ENCODE results near the gene POLR1G. TPM values are rescaled to one million over a fixed set of nuclear protein-coding genes. Genes with fewer than 3 reads are reported as not detected.

The POLR1G gene
- polyA plus RNA-seq, 1 of the 3 experiments (the other 2 are of a cell fraction) = 11.9 TPM

GRCh38 chr19:45413497-45413896 lies 7.1 kb downstream of the POLR1G start:
- 92% methylated on average over 6 of the region's 6 CpGs for WGBS (ENCODE audit: low lambda C conversion rate)
- Histone ChIP-seq H2AFZ (ENCODE audit: low read depth) (no peak overlapping the region), H3K79me2 (ENCODE audit: insufficient read depth) (peaks cover 17% of the 10 kb centered on the region; the same call in 1 of the 2 replicates), H3K4me1 (ENCODE audit: control insufficient read depth in 1 of 2, insufficient read depth in 2 of 2, low read depth in 1 of 2, low read length in 1 of 2) (no peaks in the 10 kb centered on the region), H4K20me1 (ENCODE audit: insufficient read depth) (no peaks in the 10 kb centered on the region), H3F3A (replicated peaks; ENCODE audit: insufficient read depth) (peaks cover 10% of the 10 kb centered on the region), H3K27ac (ENCODE audit: low read depth in 2 of 2, low read length in 1 of 2) (no peak overlapping the region), H3K9me2 (no peaks in the 10 kb centered on the region), H3K9ac (no peak overlapping the region), H3K4me3 (ENCODE audit: low read depth in 2 of 2, low read length in 1 of 2) (no peak overlapping the region), H3K36me3 (replicated peaks in 1 of 2; ENCODE audit: control insufficient read depth in 1 of 2, insufficient read depth in 2 of 2, low read length in 1 of 2) (peaks cover 14 to 60% of the 10 kb centered on the region in 2 experiments), H3K27me3 (ENCODE audit: insufficient read depth) (no peaks in the 10 kb centered on the region), H3K4me2 (no peak overlapping the region), H3K9me3 (no peaks in the 10 kb centered on the region)
- no peak for DNase-seq
- TF ChIP-seq USF1 (IDR thresholded peaks at IDR 0.05; ENCODE audit: borderline replicate concordance, low read depth) = no peak
- ChIA-PET POLR2A (no interaction called here), CTCF (interaction anchor here (0.8 to 3.0 kb wide), 4 partner anchors 65 to 272 kb away, joined by 3 to 14 read pairs (median 7); no protein-coding TSS in a partner anchor)

- TF ChIP-seq IRF3 (IDR thresholded peaks at IDR 0.05; ENCODE audit: low read depth, low read length) (no peak), MXI1 (IDR thresholded peaks at IDR 0.05; ENCODE audit: low read depth, low read length) (no peak), PBX3 (IDR thresholded peaks at IDR 0.05) (no peak), SIN3A (IDR thresholded peaks at IDR 0.05; ENCODE audit: borderline replicate concordance, low read depth, low read length) (no peak), FOSL2 (IDR thresholded peaks at IDR 0.05; ENCODE audit: borderline replicate concordance, low read depth) (no peak), CHD2 (IDR thresholded peaks at IDR 0.05; ENCODE audit: low read length, partially characterized antibody) (no peak), NRF1 (IDR thresholded peaks at IDR 0.05; ENCODE audit: low read depth, low read length) (no peak), POLR2AphosphoS5 (IDR thresholded peaks at IDR 0.05; ENCODE audit: low read depth, low read length) (no peak), FOXM1 (IDR thresholded peaks at IDR 0.05; ENCODE audit: low read depth) (no peak), FOXJ3 (CRISPR knock-in tag; IDR thresholded peaks at IDR 0.05) (no peak), RFX5 (IDR thresholded peaks at IDR 0.05; ENCODE audit: low read length) (no peak), TCF12 (IDR thresholded peaks at IDR 0.05) (no peak), RCOR1 (IDR thresholded peaks at IDR 0.05; ENCODE audit: low read length) (no peak), JUND (IDR thresholded peaks at IDR 0.05) (no peak), YY1 (IDR thresholded peaks at IDR 0.05; ENCODE audit: low read depth) (no peak)
- Histone ChIP-seq H2AFZ (ENCODE audit: low read depth) (no peak overlapping the region), H3K27me3 (ENCODE audit: insufficient read depth) (no peaks in the 10 kb centered on the region), H3K27ac (ENCODE audit: low read depth in 2 of 2, low read length in 1 of 2) (no peak overlapping the region), H3K79me2 (ENCODE audit: insufficient read depth) (peaks cover 14% of the 10 kb centered on the region; the same call in 1 of the 2 replicates), H3K36me3 (replicated peaks in 1 of 2; ENCODE audit: control insufficient read depth in 1 of 2, insufficient read depth in 2 of 2, low read length in 1 of 2) (peaks cover 14 to 68% of the 10 kb centered on the region in 2 experiments), H3K9me3 (no peaks in the 10 kb centered on the region), H3K9ac (no peak overlapping the region), H3F3A (replicated peaks; ENCODE audit: insufficient read depth) (peaks cover 15% of the 10 kb centered on the region), H4K20me1 (ENCODE audit: insufficient read depth) (no peaks in the 10 kb centered on the region), H3K4me3 (ENCODE audit: low read depth in 2 of 2, low read length in 1 of 2) (no peak overlapping the region), H3K4me1 (ENCODE audit: control insufficient read depth in 1 of 2, insufficient read depth in 2 of 2, low read depth in 1 of 2, low read length in 1 of 2) (no peaks in the 10 kb centered on the region), H3K9me2 (no peaks in the 10 kb centered on the region), H3K4me2 (no peak overlapping the region)
- no peak for DNase-seq
- ChIA-PET CTCF (interaction anchor here (1.0 to 2.5 kb wide), 3 partner anchors 64 to 71 kb away, joined by 3 to 10 read pairs (median 5); no protein-coding TSS in a partner anchor), POLR2A (no interaction called here)
- 100% methylated on average over 7 of the region's 8 CpGs for WGBS (ENCODE audit: low lambda C conversion rate)
Measured at GRCh38 chr19:45414468-45414867, 8.0 kb downstream of the POLR1G start.
